Fibroblast of mammary gland (primary cell): ENCODE data around the gene C4BPB.

Experiments
- DNase-seq: peaks from one replicate; pipeline ENCODE4 v3.0.0-alpha.2; 2010; ENCODE audit warnings: low read depth
- H3K4me3 ChIP-seq: 2 replicates; pipeline ENCODE4 v1.5.1; 2011; ENCODE audit warnings: low read depth, mild to moderate bottlenecking, low read length, moderate library complexity; ENCODE audit not compliant: control insufficient read depth
- CTCF ChIP-seq: conservative IDR thresholded peaks from 2 replicates; pipeline ENCODE4 v1.5.1; 2011; ENCODE audit warnings: low read depth, low read length, inconsistent platforms; ENCODE audit not compliant: control insufficient read depth, insufficient read depth

The C4BPB gene

GRCh38 chr1:207069061-207069460 lies 19.6 kb upstream of the C4BPB start:
- TF ChIP-seq CTCF = no peak
- DNase-seq = no peak
- H3K4me3 ChIP-seq = no peak overlapping the region

- no peak for TF ChIP-seq CTCF
- H3K4me3 ChIP-seq = no peak overlapping the region
- no peak for DNase-seq
Measured at GRCh38 chr1:207069858-207070506, 18.7 kb upstream of the C4BPB start.

DNA sequence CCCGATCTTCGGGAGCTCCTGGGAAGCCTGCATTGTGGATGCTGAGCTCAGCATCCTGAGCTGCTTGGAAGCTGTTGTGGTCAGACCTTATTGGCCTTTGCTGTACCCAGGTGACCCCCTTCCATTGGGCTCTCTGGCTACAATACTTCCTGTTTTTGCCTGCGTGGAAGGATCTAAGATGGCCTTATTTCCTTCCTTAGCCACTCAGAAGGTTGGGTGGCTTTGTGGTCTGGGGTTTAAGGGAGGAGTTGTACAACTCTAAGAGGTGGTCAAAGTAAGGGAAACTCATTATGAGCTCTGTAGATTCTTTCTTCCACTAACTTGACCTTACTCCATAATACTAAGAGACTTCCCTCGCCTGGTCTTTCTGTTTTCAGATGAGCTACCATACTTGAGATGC lies 17.8 kb upstream of the C4BPB start:
- no peak overlapping the region for H3K4me3 ChIP-seq
- no peak for TF ChIP-seq CTCF
- no peak for DNase-seq

GRCh38 chr1:207071426-207071825 lies 17.2 kb upstream of the C4BPB start:
- no peak for TF ChIP-seq CTCF
- no peak for DNase-seq
- H3K4me3 ChIP-seq = no peak overlapping the region

- H3K4me3 ChIP-seq = no peak overlapping the region
- no peak for TF ChIP-seq CTCF
- no peak for DNase-seq
Measured at GRCh38 chr1:207072233-207072632, 16.4 kb upstream of the C4BPB start.

- H3K4me3 ChIP-seq = no peak overlapping the region
- TF ChIP-seq CTCF = no peak
- peak; percentile 50 for DNase-seq
Measured at GRCh38 chr1:207073906-207074820, 14.5 kb upstream of the C4BPB start.
